Fibroblast of mammary gland (primary cell): Measurements from ENCODE around the gene XYLT1.

Source experiments
- DNase-seq: peaks from one replicate; pipeline ENCODE4 v3.0.0-alpha.2; 2010; ENCODE audit warnings: low read depth
- H3K4me3 ChIP-seq: 2 replicates; pipeline ENCODE4 v1.5.1; 2011; ENCODE audit warnings: low read depth, mild to moderate bottlenecking, low read length, moderate library complexity; ENCODE audit not compliant: control insufficient read depth
- CTCF ChIP-seq: conservative IDR thresholded peaks from 2 replicates; pipeline ENCODE4 v1.5.1; 2011; ENCODE audit warnings: low read depth, low read length, inconsistent platforms; ENCODE audit not compliant: control insufficient read depth, insufficient read depth

The XYLT1 gene

GRCh38 chr16:17266608-17267313 is 204.0 kb downstream of the XYLT1 start:
- no peak for TF ChIP-seq CTCF
- H3K4me3 ChIP-seq, result no peak overlapping the region
- DNase-seq, result no peak

GRCh38 chr16:17265154-17265553 is 205.6 kb downstream of the XYLT1 start:
- H3K4me3 ChIP-seq, result no peak overlapping the region
- no peak for TF ChIP-seq CTCF
- no peak for DNase-seq

- H3K4me3 ChIP-seq, result no peak overlapping the region
- no peak for TF ChIP-seq CTCF
- no peak for DNase-seq
These were observed 209.4 kb downstream of the XYLT1 start for GRCh38 chr16:17261197-17261858.

GRCh38 chr16:17260276-17260849 is 210.4 kb downstream of the XYLT1 start:
- no peak for DNase-seq
- TF ChIP-seq CTCF, result no peak
- no peak overlapping the region for H3K4me3 ChIP-seq

- no peak overlapping the region for H3K4me3 ChIP-seq
- TF ChIP-seq CTCF, result no peak
- DNase-seq, result peak; percentile 12
These were observed 210.9 kb downstream of the XYLT1 start for GRCh38 chr16:17259751-17260270.

- peak; percentile 15 for DNase-seq
- no peak overlapping the region for H3K4me3 ChIP-seq
- TF ChIP-seq CTCF, result no peak
These were observed 211.7 kb downstream of the XYLT1 start for GRCh38 chr16:17258848-17259713.
